ENCODE data around the gene FITM1. TPM values are rescaled to one million over a fixed set of nuclear protein-coding genes. Genes with fewer than 3 reads are reported as not detected.

Gene FITM1
- total RNA-seq, 1 experiment from 2014 or later: 0.47 TPM

- H3K9me3 Mint-ChIP-seq (ENCODE audit: unreplicated experiment): no peaks in the 10 kb centered on the region
- ChIA-PET POLR2A (interaction anchor here (0.6 kb wide), 1 partner anchor 10 kb away, joined by 3 read pairs; no protein-coding TSS in a partner anchor), CTCF (interaction anchor here (0.7 to 11.2 kb wide), 4 partner anchors 9 to 194 kb away, joined by 3 to 272 read pairs (median 3); no protein-coding TSS in a partner anchor)
- H3K36me3 Mint-ChIP-seq (ENCODE audit: insufficient read depth, unreplicated experiment): peaks cover 30% of the 10 kb centered on the region
- peaks cover 19% of the 10 kb centered on the region for H3K4me1 Mint-ChIP-seq (ENCODE audit: insufficient read depth, unreplicated experiment)
- H3K27ac Mint-ChIP-seq (ENCODE audit: low read depth, unreplicated experiment): no peak overlapping the region
- intact Hi-C loops (cut with micrococcal nuclease): no loop called here
- no TSS peak for BruUV-seq (replicated peaks)
- TF ChIP-seq CTCF (IDR thresholded peaks at IDR 0.05; ENCODE audit: unreplicated experiment): no peak
- no peaks in the 10 kb centered on the region for H3K27me3 Mint-ChIP-seq (ENCODE audit: insufficient read depth, unreplicated experiment)
- H3K4me3 Mint-ChIP-seq (ENCODE audit: unreplicated experiment): peak overlapping the region; percentile 36
- DNase-seq (ENCODE audit: unreplicated experiment): no peak
Measured at GRCh38 chr14:24096545-24097181, 33.8 kb upstream of the FITM1 start.

- Mint-ChIP-seq H3K9me3 (ENCODE audit: unreplicated experiment) (no peaks in the 10 kb centered on the region), H3K27ac (ENCODE audit: low read depth, unreplicated experiment) (no peak overlapping the region), H3K36me3 (ENCODE audit: insufficient read depth, unreplicated experiment) (peaks cover 42% of the 10 kb centered on the region), H3K27me3 (ENCODE audit: insufficient read depth, unreplicated experiment) (no peaks in the 10 kb centered on the region), H3K4me3 (ENCODE audit: unreplicated experiment) (no peak overlapping the region), H3K4me1 (ENCODE audit: insufficient read depth, unreplicated experiment) (peaks cover 17% of the 10 kb centered on the region)
- no peak for TF ChIP-seq CTCF (IDR thresholded peaks at IDR 0.05; ENCODE audit: unreplicated experiment)
- intact Hi-C loops (cut with micrococcal nuclease): no loop called here
- BruUV-seq (replicated peaks): no TSS peak
- POLR2A ChIA-PET: interaction anchor here (0.9 kb wide), 1 partner anchor 47 kb away, joined by 3 read pairs; no protein-coding TSS in a partner anchor
- no peak for DNase-seq (ENCODE audit: unreplicated experiment)
- CTCF ChIA-PET: interaction anchor here (0.6 to 11.2 kb wide), 2 partner anchors 8 to 20 kb away, joined by 3 to 272 read pairs; no protein-coding TSS in a partner anchor
Measured at GRCh38 chr14:24098229-24098926, 32.1 kb upstream of the FITM1 start.

- Mint-ChIP-seq H3K9me3 (ENCODE audit: unreplicated experiment) (no peaks in the 10 kb centered on the region), H3K27me3 (ENCODE audit: insufficient read depth, unreplicated experiment) (no peaks in the 10 kb centered on the region), H3K27ac (ENCODE audit: low read depth, unreplicated experiment) (no peak overlapping the region), H3K4me1 (ENCODE audit: insufficient read depth, unreplicated experiment) (peaks cover 13% of the 10 kb centered on the region), H3K4me3 (ENCODE audit: unreplicated experiment) (no peak overlapping the region), H3K36me3 (ENCODE audit: insufficient read depth, unreplicated experiment) (peaks cover 42% of the 10 kb centered on the region)
- intact Hi-C loops (cut with micrococcal nuclease): no loop called here
- POLR2A ChIA-PET: no interaction called here
- no TSS peak for BruUV-seq (replicated peaks)
- CTCF ChIA-PET: interaction anchor here (0.6 to 1.2 kb wide), 2 partner anchors 9 to 13 kb away, joined by 3 to 5 read pairs; no protein-coding TSS in a partner anchor
- DNase-seq (ENCODE audit: unreplicated experiment): no peak
- no peak for TF ChIP-seq CTCF (IDR thresholded peaks at IDR 0.05; ENCODE audit: unreplicated experiment)
Measured at GRCh38 chr14:24098927-24099813, 31.3 kb upstream of the FITM1 start.

All from MCF 10A (cell line).